Activated CD4-positive, CD25-positive, alpha-beta regulatory T cell treated with anti-CD3 and anti-CD28 coated beads, Interleukin-2, amount 50 U/mL, for 24 hours (primary cell): ENCODE measurements around the gene COL19A1.
"Not testable (repeated sequence)": the region's sequence is repeated elsewhere in the genome, so short reads cannot be mapped to it uniquely, and the experiment has no call there.

ENCODE experiments used
- ATAC-seq, 2 donors: fragments of 150-1000 bp; cut with Tn5 transposase; one replicate each; pipeline ENCODE4 v1.10.0; 2021; ENCODE audit warnings: mild to moderate bottlenecking in 1 of 2, moderate library complexity in 1 of 2

Gene COL19A1

GRCh38 chr6:69866351-69866769 lies at the start of gene COL19A1:
Gene COL19A1 (plus strand): TSS chr6:69866556. CDS start chr6:69879568, 13,012 bp downstream.
- peak; percentile 15 to 37 for ATAC-seq

GRCh38 chr6:69816569-69816968 lies 49.8 kb upstream of the COL19A1 start:
- ATAC-seq: no peak

GRCh38 chr6:69817358-69817757 lies 49.0 kb upstream of the COL19A1 start:
- ATAC-seq: no peak

GRCh38 chr6:69818223-69818930 lies 48.0 kb upstream of the COL19A1 start:
- ATAC-seq: no peak

- no peak for ATAC-seq
Observed at GRCh38 chr6:69819138-69819537, 47.2 kb upstream of the COL19A1 start.

GRCh38 chr6:69820018-69820417 lies 46.3 kb upstream of the COL19A1 start:
- no peak for ATAC-seq

- no peak for ATAC-seq
Observed at GRCh38 chr6:69820438-69820837, 45.9 kb upstream of the COL19A1 start.

- ATAC-seq: not testable (repeated sequence)
Observed at GRCh38 chr6:69824355-69824754, 42.0 kb upstream of the COL19A1 start.

- ATAC-seq: no peak
Observed at GRCh38 chr6:69825904-69826303, 40.5 kb upstream of the COL19A1 start.

- no peak for ATAC-seq
Observed at GRCh38 chr6:69827276-69827893, 39.0 kb upstream of the COL19A1 start.

GRCh38 chr6:69832558-69832957 lies 33.8 kb upstream of the COL19A1 start:
- no peak for ATAC-seq

GRCh38 chr6:69835414-69836179 lies 30.8 kb upstream of the COL19A1 start:
- ATAC-seq: peak in 1 of 2 donors; percentile 68

GRCh38 chr6:69841862-69842261 lies 24.5 kb upstream of the COL19A1 start:
- no peak for ATAC-seq

- no peak for ATAC-seq
Observed at GRCh38 chr6:69843189-69843588, 23.2 kb upstream of the COL19A1 start.

- no peak for ATAC-seq
Observed at GRCh38 chr6:69846312-69846711, 20.0 kb upstream of the COL19A1 start.

- no peak for ATAC-seq
Observed at GRCh38 chr6:69846770-69847491, 19.4 kb upstream of the COL19A1 start.

- no peak for ATAC-seq
Observed at GRCh38 chr6:69847492-69847788, 18.9 kb upstream of the COL19A1 start.

- no peak for ATAC-seq
Observed at GRCh38 chr6:69848552-69848951, 17.8 kb upstream of the COL19A1 start.

- no peak for ATAC-seq
Observed at GRCh38 chr6:69852706-69853105, 13.7 kb upstream of the COL19A1 start.

GRCh38 chr6:69861986-69862385 lies 4.4 kb upstream of the COL19A1 start:
- ATAC-seq: no peak

- ATAC-seq: no peak
Observed at GRCh38 chr6:69863766-69864165, 2.6 kb upstream of the COL19A1 start.

GRCh38 chr6:69865126-69865525 lies 1.2 kb upstream of the COL19A1 start:
- ATAC-seq: no peak
